Measurements from ENCODE around the gene TRAF3IP3.
"Not testable (repeated sequence)": the region's sequence is repeated elsewhere in the genome, so short reads cannot be mapped to it uniquely, and the experiment has no call there.

TRAF3IP3 gene

GRCh38 chr1:209768354-209768774, 12.5 kb downstream of the TRAF3IP3 start:
- no peak for DNase-seq (ENCODE audit: low spot score)

GRCh38 chr1:209769171-209769904, 13.5 kb downstream of the TRAF3IP3 start:
- DNase-seq (ENCODE audit: low spot score) = peak; percentile 44

- no peak for DNase-seq (ENCODE audit: low spot score)
Observed at GRCh38 chr1:209769971-209770370, 14.1 kb downstream of the TRAF3IP3 start.

GRCh38 chr1:209770636-209771415, 15.0 kb downstream of the TRAF3IP3 start:
- DNase-seq (ENCODE audit: low spot score) = no peak

- no peak for DNase-seq (ENCODE audit: low spot score)
Observed at GRCh38 chr1:209772126-209772525, 16.3 kb downstream of the TRAF3IP3 start.

GRCh38 chr1:209774592-209774991, 18.7 kb downstream of the TRAF3IP3 start:
- DNase-seq (ENCODE audit: low spot score) = no peak

GRCh38 chr1:209775678-209776077, 19.8 kb downstream of the TRAF3IP3 start:
- DNase-seq (ENCODE audit: low spot score) = no peak

GRCh38 chr1:209777587-209777986, 21.7 kb downstream of the TRAF3IP3 start:
- DNase-seq (ENCODE audit: low spot score) = no peak

- no peak for DNase-seq (ENCODE audit: low spot score)
Observed at GRCh38 chr1:209778102-209778501, 22.2 kb downstream of the TRAF3IP3 start.

GRCh38 chr1:209780268-209780667, 24.4 kb downstream of the TRAF3IP3 start:
- no peak for DNase-seq (ENCODE audit: low spot score)

GRCh38 chr1:209783386-209783785, 27.5 kb downstream of the TRAF3IP3 start:
- DNase-seq (ENCODE audit: low spot score) = no peak

GRCh38 chr1:209784265-209785169, 28.7 kb downstream of the TRAF3IP3 start, which contains the start of gene C1orf74:
TSS of gene C1orf74 (minus strand) at chr1:209784559. CDS start at chr1:209783634, 925 bp downstream.
- peak; percentile 98 for DNase-seq (ENCODE audit: low spot score)

- no peak for DNase-seq (ENCODE audit: low spot score)
Observed at GRCh38 chr1:209785592-209785991, 29.7 kb downstream of the TRAF3IP3 start.

GRCh38 chr1:209786146-209786545, 30.3 kb downstream of the TRAF3IP3 start:
- DNase-seq (ENCODE audit: low spot score) = no peak

- DNase-seq (ENCODE audit: low spot score) = peak; percentile 48
Observed at GRCh38 chr1:209787551-209787950, 31.7 kb downstream of the TRAF3IP3 start.

- DNase-seq (ENCODE audit: low spot score) = no peak
Observed at GRCh38 chr1:209789245-209789644, 33.4 kb downstream of the TRAF3IP3 start.

- no peak for DNase-seq (ENCODE audit: low spot score)
Observed at GRCh38 chr1:209790286-209791193, 34.7 kb downstream of the TRAF3IP3 start.

- no peak for DNase-seq (ENCODE audit: low spot score)
Observed at GRCh38 chr1:209791920-209792319, 36.1 kb downstream of the TRAF3IP3 start.

- not testable (repeated sequence) for DNase-seq (ENCODE audit: low spot score)
Observed at GRCh38 chr1:209793711-209794110, 37.9 kb downstream of the TRAF3IP3 start.

GRCh38 chr1:209797978-209798639, 42.3 kb downstream of the TRAF3IP3 start:
- DNase-seq (ENCODE audit: low spot score) = no peak
